ENCODE results near the gene FOXM1.

DNA sequence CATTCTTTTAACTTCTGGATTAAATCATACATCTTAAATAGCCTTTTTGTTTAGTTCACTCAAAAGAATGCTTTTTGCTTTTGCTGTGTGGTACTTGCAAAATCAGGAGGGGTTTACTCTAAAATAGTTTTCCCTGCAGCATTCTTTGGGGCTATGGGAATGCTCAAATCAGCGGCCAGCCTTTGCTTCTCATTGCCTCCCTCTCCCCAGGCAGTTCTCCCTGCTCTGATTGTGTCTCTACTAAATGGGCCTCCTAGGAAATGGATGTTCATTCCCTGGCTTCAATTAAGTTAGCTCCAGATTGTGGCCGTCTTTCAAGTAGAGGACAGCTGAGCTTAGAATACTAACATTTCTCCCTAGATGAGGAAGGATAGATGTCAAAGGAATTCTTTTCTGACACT is 18.1 kb upstream of the FOXM1 start:
- no peak for TF ChIP-seq ASH2L (IDR thresholded peaks at IDR 0.05; ENCODE audit: insufficient read length, low read depth, low read length)
- no peak for TF ChIP-seq CEBPG (CRISPR knock-in tag; IDR thresholded peaks at IDR 0.05)
- TF ChIP-seq, protein P1, sequence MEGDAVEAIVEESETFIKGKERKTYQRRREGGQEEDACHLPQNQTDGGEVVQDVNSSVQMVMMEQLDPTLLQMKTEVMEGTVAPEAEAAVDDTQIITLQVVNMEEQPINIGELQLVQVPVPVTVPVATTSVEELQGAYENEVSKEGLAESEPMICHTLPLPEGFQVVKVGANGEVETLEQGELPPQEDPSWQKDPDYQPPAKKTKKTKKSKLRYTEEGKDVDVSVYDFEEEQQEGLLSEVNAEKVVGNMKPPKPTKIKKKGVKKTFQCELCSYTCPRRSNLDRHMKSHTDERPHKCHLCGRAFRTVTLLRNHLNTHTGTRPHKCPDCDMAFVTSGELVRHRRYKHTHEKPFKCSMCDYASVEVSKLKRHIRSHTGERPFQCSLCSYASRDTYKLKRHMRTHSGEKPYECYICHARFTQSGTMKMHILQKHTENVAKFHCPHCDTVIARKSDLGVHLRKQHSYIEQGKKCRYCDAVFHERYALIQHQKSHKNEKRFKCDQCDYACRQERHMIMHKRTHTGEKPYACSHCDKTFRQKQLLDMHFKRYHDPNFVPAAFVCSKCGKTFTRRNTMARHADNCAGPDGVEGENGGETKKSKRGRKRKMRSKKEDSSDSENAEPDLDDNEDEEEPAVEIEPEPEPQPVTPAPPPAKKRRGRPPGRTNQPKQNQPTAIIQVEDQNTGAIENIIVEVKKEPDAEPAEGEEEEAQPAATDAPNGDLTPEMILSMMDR (CRISPR knock-in tag; IDR thresholded peaks at IDR 0.05), result no peak
- no peak for TF ChIP-seq ZZZ3 (CRISPR knock-in tag; IDR thresholded peaks at IDR 0.05; ENCODE audit: borderline replicate concordance)
- TF ChIP-seq, protein P2, sequence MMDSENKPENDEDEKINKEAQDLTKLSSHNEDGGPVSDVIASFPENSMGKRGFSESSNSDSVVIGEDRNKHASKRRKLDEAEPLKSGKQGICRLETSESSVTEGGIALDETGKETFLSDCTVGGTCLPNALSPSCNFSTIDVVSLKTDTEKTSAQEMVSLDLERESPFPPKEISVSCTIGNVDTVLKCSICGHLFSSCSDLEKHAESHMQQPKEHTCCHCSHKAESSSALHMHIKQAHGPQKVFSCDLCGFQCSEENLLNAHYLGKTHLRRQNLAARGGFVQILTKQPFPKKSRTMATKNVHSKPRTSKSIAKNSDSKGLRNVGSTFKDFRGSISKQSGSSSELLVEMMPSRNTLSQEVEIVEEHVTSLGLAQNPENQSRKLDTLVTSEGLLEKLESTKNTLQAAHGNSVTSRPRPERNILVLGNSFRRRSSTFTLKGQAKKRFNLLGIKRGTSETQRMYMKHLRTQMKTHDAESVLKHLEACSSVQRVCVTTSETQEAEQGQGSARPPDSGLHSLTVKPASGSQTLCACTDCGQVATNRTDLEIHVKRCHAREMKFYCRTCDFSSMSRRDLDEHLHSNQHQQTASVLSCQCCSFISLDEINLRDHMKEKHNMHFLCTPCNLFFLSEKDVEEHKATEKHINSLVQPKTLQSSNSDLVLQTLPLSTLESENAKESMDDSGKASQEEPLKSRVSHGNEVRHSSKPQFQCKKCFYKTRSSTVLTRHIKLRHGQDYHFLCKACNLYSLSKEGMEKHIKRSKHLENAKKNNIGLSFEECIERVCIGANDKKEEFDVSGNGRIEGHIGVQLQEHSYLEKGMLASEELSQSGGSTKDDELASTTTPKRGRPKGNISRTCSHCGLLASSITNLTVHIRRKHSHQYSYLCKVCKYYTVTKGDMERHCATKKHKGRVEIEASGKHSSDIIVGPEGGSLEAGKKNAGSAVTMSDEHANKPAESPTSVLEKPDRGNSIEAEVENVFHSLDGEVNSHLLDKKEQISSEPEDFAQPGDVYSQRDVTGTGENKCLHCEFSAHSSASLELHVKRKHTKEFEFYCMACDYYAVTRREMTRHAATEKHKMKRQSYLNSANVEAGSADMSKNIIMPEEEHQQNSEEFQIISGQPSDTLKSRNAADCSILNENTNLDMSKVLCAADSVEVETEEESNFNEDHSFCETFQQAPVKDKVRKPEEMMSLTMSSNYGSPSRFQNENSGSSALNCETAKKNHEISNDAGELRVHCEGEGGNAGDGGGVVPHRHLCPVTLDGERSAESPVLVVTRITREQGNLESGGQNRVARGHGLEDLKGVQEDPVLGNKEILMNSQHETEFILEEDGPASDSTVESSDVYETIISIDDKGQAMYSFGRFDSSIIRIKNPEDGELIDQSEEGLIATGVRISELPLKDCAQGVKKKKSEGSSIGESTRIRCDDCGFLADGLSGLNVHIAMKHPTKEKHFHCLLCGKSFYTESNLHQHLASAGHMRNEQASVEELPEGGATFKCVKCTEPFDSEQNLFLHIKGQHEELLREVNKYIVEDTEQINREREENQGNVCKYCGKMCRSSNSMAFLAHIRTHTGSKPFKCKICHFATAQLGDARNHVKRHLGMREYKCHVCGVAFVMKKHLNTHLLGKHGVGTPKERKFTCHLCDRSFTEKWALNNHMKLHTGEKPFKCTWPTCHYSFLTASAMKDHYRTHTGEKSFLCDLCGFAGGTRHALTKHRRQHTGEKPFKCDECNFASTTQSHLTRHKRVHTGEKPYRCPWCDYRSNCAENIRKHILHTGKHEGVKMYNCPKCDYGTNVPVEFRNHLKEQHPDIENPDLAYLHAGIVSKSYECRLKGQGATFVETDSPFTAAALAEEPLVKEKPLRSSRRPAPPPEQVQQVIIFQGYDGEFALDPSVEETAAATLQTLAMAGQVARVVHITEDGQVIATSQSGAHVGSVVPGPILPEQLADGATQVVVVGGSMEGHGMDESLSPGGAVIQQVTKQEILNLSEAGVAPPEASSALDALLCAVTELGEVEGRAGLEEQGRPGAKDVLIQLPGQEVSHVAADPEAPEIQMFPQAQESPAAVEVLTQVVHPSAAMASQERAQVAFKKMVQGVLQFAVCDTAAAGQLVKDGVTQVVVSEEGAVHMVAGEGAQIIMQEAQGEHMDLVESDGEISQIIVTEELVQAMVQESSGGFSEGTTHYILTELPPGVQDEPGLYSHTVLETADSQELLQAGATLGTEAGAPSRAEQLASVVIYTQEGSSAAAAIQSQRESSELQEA (CRISPR knock-in tag; IDR thresholded peaks at IDR 0.05; ENCODE audit: not compliant biosample characterization), result no peak
- TF ChIP-seq, protein P3, sequence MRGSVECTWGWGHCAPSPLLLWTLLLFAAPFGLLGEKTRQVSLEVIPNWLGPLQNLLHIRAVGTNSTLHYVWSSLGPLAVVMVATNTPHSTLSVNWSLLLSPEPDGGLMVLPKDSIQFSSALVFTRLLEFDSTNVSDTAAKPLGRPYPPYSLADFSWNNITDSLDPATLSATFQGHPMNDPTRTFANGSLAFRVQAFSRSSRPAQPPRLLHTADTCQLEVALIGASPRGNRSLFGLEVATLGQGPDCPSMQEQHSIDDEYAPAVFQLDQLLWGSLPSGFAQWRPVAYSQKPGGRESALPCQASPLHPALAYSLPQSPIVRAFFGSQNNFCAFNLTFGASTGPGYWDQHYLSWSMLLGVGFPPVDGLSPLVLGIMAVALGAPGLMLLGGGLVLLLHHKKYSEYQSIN (CRISPR knock-in tag; IDR thresholded peaks at IDR 0.05; ENCODE audit: borderline replicate concordance), result no peak
- no peak for TF ChIP-seq ZNF720 (CRISPR knock-in tag; IDR thresholded peaks at IDR 0.05)
- no peak for TF ChIP-seq SMC3 (IDR thresholded peaks at IDR 0.05; ENCODE audit: low read length)
- no peak for TF ChIP-seq YY1 (IDR thresholded peaks at IDR 0.05; ENCODE audit: insufficient read depth, insufficient replicate concordance, low read depth, low read length)
- TF ChIP-seq POLR2A (IDR thresholded peaks at IDR 0.05; ENCODE audit: insufficient read depth in 1 of 2, low read depth in 2 of 2, low read length in 2 of 2), result no peak
- TF ChIP-seq GATAD1 (CRISPR knock-in tag; IDR thresholded peaks at IDR 0.05), result no peak
